Testis (tissue), 3 donors: Measurements from ENCODE around the gene GPR62. TPM values are rescaled to one million over a fixed set of nuclear protein-coding genes. Genes with fewer than 3 reads are reported as not detected.

Experiments used
- DNase-seq: peaks from one replicate; pipeline ENCODE4 v3.0.0-alpha.2; 2019
- H3K27ac ChIP-seq, 2 donors: fragments of 200-600 bp; sonication (generic); one replicate each; pipeline ENCODE4 v1.5.1; 2019
- H3K27me3 ChIP-seq: fragments of 200-600 bp; sonication (generic); one replicate; pipeline ENCODE4 v1.5.1; 2019
- H3K36me3 ChIP-seq: fragments of 200-600 bp; sonication (generic); one replicate; pipeline ENCODE4 v1.5.1; 2017; ENCODE audit warnings: low read depth; ENCODE audit errors: missing control alignments
- H3K4me1 ChIP-seq: fragments of 200-600 bp; sonication (generic); one replicate; pipeline ENCODE4 v1.5.1; 2019
- H3K4me3 ChIP-seq, 2 donors: fragments of 200-600 bp; sonication (generic); one replicate each; pipeline ENCODE4 v1.5.1; 2017 to 2019
- H3K9me3 ChIP-seq: fragments of 200-600 bp; sonication (generic); one replicate; pipeline ENCODE4 v1.5.1; 2017
- CTCF ChIP-seq, 3 experiments: fragments of 450-650 bp in 2 of 3; fragments of 200-600 bp in 1 of 3; sonication (generic) in 1 of 3; IDR thresholded peaks; one replicate each; pipeline ENCODE4 v1.5.1; 2016 to 2019; ENCODE audit warnings: antibody characterized with exemption in 3 of 3, mild to moderate bottlenecking in 2 of 3, moderate library complexity in 1 of 3
- POLR2A ChIP-seq: fragments of 450-650 bp; IDR thresholded peaks from one replicate; pipeline ENCODE4 v1.6.1; 2017; ENCODE audit warnings: antibody characterized with exemption, mild to moderate bottlenecking, moderate library complexity
- WGBS, 2 donors: methylation state at CpG; one replicate each; pipeline ENCODE4 v1.1.5; 2018; 5-methylcytosine and 5-hydroxymethylcytosine counted together
- intact Hi-C: fragments of 100-400 bp; cut with DNase I; formaldehyde crosslinking; loops from one replicate; pipeline ENCODE4 v1.15.1; 2023; ENCODE audit warnings: low total_unique reads
- polyA plus RNA-seq: library from polyadenylated mRNA; stranded (reverse); fragments of 350-450 nt; fragmentation: Illumina TruSeq; extraction: RNeasy Lipid Tissue Mini Kit (QIAGEN cat#74804); gene quantifications from one replicate; pipeline ENCODE4 v1.2.3, GENCODE V29; 2014; ENCODE audit warnings: low read depth, low replicate concordance; ENCODE audit not compliant: insufficient read depth
- total RNA-seq, 2 donors: library from RNA; depleted of rRNA; stranded (reverse); fragments of >200 nt; gene quantifications; one replicate each; pipeline ENCODE4 v1.2.3, GENCODE V29; 2016

The GPR62 gene
- total and polyA plus RNA-seq, 3 donors from 2014 or later, result 0.18 to 0.50 (median 0.39) TPM

GRCh38 chr3:51938780-51939425 is 16.3 kb upstream of the GPR62 start:
- no peaks in the 10 kb centered on the region for H3K9me3 ChIP-seq
- TF ChIP-seq CTCF (IDR thresholded peaks at IDR 0.05) (no peak), POLR2A (no peak)

GRCh38 chr3:51940648-51941462 is 14.3 kb upstream of the GPR62 start:
- H3K4me1 ChIP-seq, result peaks cover 18% of the 10 kb centered on the region
- DNase-seq, result no peak
- WGBS, 2 donors, result 30 to 31% methylated on average over 12 to 13 of the region's 13 CpGs
- H3K27ac ChIP-seq, result no peak overlapping the region
- no peaks in the 10 kb centered on the region for H3K27me3 ChIP-seq
- intact Hi-C loops, result no loop called here
- TF ChIP-seq POLR2A (no peak), CTCF (IDR thresholded peaks at IDR 0.05) (no peak)
- no peaks in the 10 kb centered on the region for H3K36me3 ChIP-seq
- no peaks in the 10 kb centered on the region for H3K9me3 ChIP-seq
- peak overlapping the region; percentile 68 to 75 for H3K4me3 ChIP-seq

More at GRCh38 chr3:51938780-51939425, 16.3 kb upstream of the GPR62 start:
- 78 to 86% methylated on average over 9 of the region's 9 CpGs for WGBS, 2 donors
- Histone ChIP-seq H3K4me3 (no peak overlapping the region), H3K27me3 (no peaks in the 10 kb centered on the region), H3K36me3 (no peaks in the 10 kb centered on the region), H3K27ac (no peak overlapping the region), H3K4me1 (peaks cover 18% of the 10 kb centered on the region)
- intact Hi-C loops, result no loop called here
- no peak for DNase-seq

GRCh38 chr3:51941463-51941797 is 13.8 kb upstream of the GPR62 start:
- H3K27ac ChIP-seq, result no peak overlapping the region

GRCh38 chr3:51941798-51942602 is 13.2 kb upstream of the GPR62 start, which contains the start of the genes PARP3 and RRP9:
PARP3 (plus strand) TSS chr3:51942363; CDS start chr3:51943356, 993 bp downstream.
RRP9 (minus strand) TSS chr3:51941904; CDS start chr3:51941867, 37 bp downstream.
- TF ChIP-seq POLR2A (no peak), CTCF (IDR thresholded peaks at IDR 0.05) (peak; percentile 99 to 100 (median 99))
- peaks cover 18% of the 10 kb centered on the region for H3K4me1 ChIP-seq
- no peaks in the 10 kb centered on the region for H3K27me3 ChIP-seq
- H3K9me3 ChIP-seq, result no peaks in the 10 kb centered on the region
- H3K36me3 ChIP-seq, result no peaks in the 10 kb centered on the region
- H3K27ac ChIP-seq, result peak within 1 kb of the TSS; percentile 83 to 86
- intact Hi-C loops, result no loop called here
- WGBS, 2 donors, result 0 to 1% methylated on average over 28 to 62 of the region's 67 CpGs
- peak within 1 kb of the TSS; percentile 68 to 75 for H3K4me3 ChIP-seq
- peak; percentile 100 for DNase-seq

More at GRCh38 chr3:51941463-51941797, 13.8 kb upstream of the GPR62 start:
- no peak for DNase-seq
- 0 to 1% methylated on average over 3 to 16 of the region's 20 CpGs for WGBS, 2 donors
- no peaks in the 10 kb centered on the region for H3K27me3 ChIP-seq
- peak overlapping the region; percentile 68 to 75 for H3K4me3 ChIP-seq
- H3K9me3 ChIP-seq, result no peaks in the 10 kb centered on the region
- H3K36me3 ChIP-seq, result no peaks in the 10 kb centered on the region
- TF ChIP-seq POLR2A, result no peak
- TF ChIP-seq CTCF (IDR thresholded peaks at IDR 0.05), result no peak
- peaks cover 18% of the 10 kb centered on the region for H3K4me1 ChIP-seq
- intact Hi-C loops, result no loop called here
